B cell (primary cell): ENCODE results near the gene COPB1. TPM values are rescaled to one million over a fixed set of nuclear protein-coding genes. Genes with fewer than 3 reads are reported as not detected.

Experiments
- ATAC-seq: fragments of 200-7000 bp; cut with Tn5 transposase; one replicate; pipeline ENCODE4 v1.10.0; 2021; ENCODE audit warnings: low read depth, mild to moderate bottlenecking, moderate number of reproducible peaks, moderate library complexity
- CTCF ChIA-PET: fragments of 350-600 bp; sonication (Branson Sonifier 250); formaldehyde crosslinking; loops from one replicate; lab custom pipeline; 2021; ENCODE audit warnings: antibody characterized with exemption, inconsistent platforms; lab: Charles Lee
- POLR2A ChIA-PET: fragments of 350-600 bp; sonication (Branson Sonifier 250); formaldehyde crosslinking; loops from one replicate; lab custom pipeline; 2021; ENCODE audit warnings: antibody characterized with exemption; lab: Charles Lee
- DNase-seq: peaks from one replicate; pipeline ENCODE4 v3.0.0; 2013
- H2AFZ ChIP-seq: 2 replicates; pipeline ENCODE4 v1.6.1; 2012; ENCODE audit warnings: mild to moderate bottlenecking, low read depth, low read length; ENCODE audit not compliant: insufficient read depth, poor library complexity, severe bottlenecking
- H3K27ac ChIP-seq, 2 donors: 1 replicate in 1 of 2; 2 replicates in 1 of 2; pipeline ENCODE4 v1.5.1; 2012 to 2013; ENCODE audit warnings: low read length in 2 of 2, mild to moderate bottlenecking in 2 of 2, moderate library complexity in 1 of 2
- H3K27me3 ChIP-seq, 4 experiments: fragments of 200-600 bp in 1 of 4; sonication (generic) in 1 of 4; replicated peaks in 1 of 4; 1 replicate in 2 of 4; 2 replicates in 2 of 4; pipeline versions ENCODE4 v1.6.1 to v1.7.0; 2013 to 2016; ENCODE audit warnings: low read length in 3 of 4, mild to moderate bottlenecking in 2 of 4, mixed read lengths in 1 of 4, moderate library complexity in 1 of 4; ENCODE audit not compliant: insufficient read depth in 4 of 4, control insufficient read depth in 3 of 4; ENCODE audit errors: control extremely low read depth in 1 of 4
- H3K36me3 ChIP-seq, 2 experiments: replicated peaks in 1 of 2; 1 replicate in 1 of 2; 2 replicates in 1 of 2; pipeline versions ENCODE4 v1.6.1 to v1.7.1; 2013; ENCODE audit warnings: low read length in 1 of 2; ENCODE audit not compliant: insufficient read depth in 2 of 2, control insufficient read depth in 1 of 2; ENCODE audit errors: control extremely low read depth in 1 of 2, extremely low read depth in 1 of 2
- H3K4me1 ChIP-seq, 2 donors: fragments of 200-600 bp in 1 of 2; sonication (generic) in 1 of 2; 1 replicate in 1 of 2; 2 replicates in 1 of 2; pipeline versions ENCODE4 v1.5.1 to v1.6.1; 2013 to 2017; ENCODE audit warnings: low read length in 2 of 2; ENCODE audit not compliant: control insufficient read depth in 2 of 2, insufficient read depth in 2 of 2
- H3K4me2 ChIP-seq: replicated peaks from 2 replicates; pipeline ENCODE3; 2012; ENCODE audit warnings: mild to moderate bottlenecking, low read depth, low read length; ENCODE audit not compliant: poor library complexity, severe bottlenecking
- H3K4me3 ChIP-seq, 5 experiments: fragments of 200-600 bp in 1 of 5; sonication (generic) in 1 of 5; 1 replicate in 3 of 5; 2 replicates in 2 of 5; pipeline versions ENCODE4 v1.5.1 to v1.7.0; 2011 to 2016; ENCODE audit warnings: low read length in 4 of 5, mild to moderate bottlenecking in 4 of 5, low read depth in 2 of 5, control low read depth in 1 of 5, moderate library complexity in 1 of 5; ENCODE audit not compliant: insufficient read depth in 1 of 5; ENCODE audit errors: control extremely low read depth in 1 of 5, extremely low read depth in 1 of 5
- H3K79me2 ChIP-seq: fragments of 200-600 bp; sonication (generic); one replicate; pipeline ENCODE4 v1.6.0; 2016; ENCODE audit warnings: low read length; ENCODE audit not compliant: control insufficient read depth, insufficient read depth
- H3K9ac ChIP-seq: fragments of 200-600 bp; sonication (generic); 2 replicates; pipeline ENCODE4 v1.6.1; 2017; ENCODE audit warnings: mild to moderate bottlenecking, low read length, moderate library complexity
- H3K9me3 ChIP-seq, 3 donors: one replicate each; pipeline versions ENCODE4 v1.6.1 to v1.7.1; 2013; ENCODE audit warnings: low read length in 2 of 3; ENCODE audit not compliant: control insufficient read depth in 2 of 3, insufficient read depth in 1 of 3; ENCODE audit errors: control extremely low read depth in 1 of 3
- H4K20me1 ChIP-seq: 2 replicates; pipeline ENCODE4 v1.6.0; 2012; ENCODE audit warnings: mild to moderate bottlenecking, low read length; ENCODE audit not compliant: insufficient read depth, control insufficient read depth, poor library complexity, severe bottlenecking
- H3K27ac Mint-ChIP-seq: one replicate; pipeline ENCODE4 v1.8.0; 2021; ENCODE audit warnings: mixed read lengths
- H3K27me3 Mint-ChIP-seq: one replicate; pipeline ENCODE4 v1.8.0; 2021; ENCODE audit warnings: mixed read lengths
- H3K4me1 Mint-ChIP-seq: one replicate; pipeline ENCODE4 v1.8.0; 2021; ENCODE audit warnings: mixed read lengths
- H3K4me3 Mint-ChIP-seq: one replicate; pipeline ENCODE4 v1.8.0; 2021; ENCODE audit warnings: mixed read lengths
- H3K9me3 Mint-ChIP-seq: one replicate; pipeline ENCODE4 v1.8.0; 2022; ENCODE audit warnings: mixed read lengths; ENCODE audit not compliant: insufficient read depth
- EZH2 ChIP-seq: IDR thresholded peaks from 2 replicates; pipeline ENCODE4 v1.6.1; 2012; ENCODE audit warnings: borderline replicate concordance, low read depth, mild to moderate bottlenecking, moderate library complexity, low read length; ENCODE audit not compliant: insufficient read depth, poor library complexity, severe bottlenecking
- WGBS: methylation state at CpG from one replicate; pipeline ENCODE4 v1.1.5; 2013; ENCODE audit warnings: missing lambda C conversion rate; ENCODE audit not compliant: insufficient coverage; 5-methylcytosine and 5-hydroxymethylcytosine counted together
- intact Hi-C: fragments of 100-400 bp; cut with micrococcal nuclease; formaldehyde crosslinking; loops from one replicate; pipeline ENCODE4 v1.10.0; 2022
- polyA plus RNA-seq: library from polyadenylated mRNA; depleted of rRNA; stranded (reverse); fragments of >200 nt; gene quantifications from 2 replicates; pipeline ENCODE4 v1.2.3, GENCODE V29; 2012
- total RNA-seq, 2 donors: library from RNA; stranded (reverse); fragments of 120-200 nt in 1 of 2; gene quantifications; 1 replicate in 1 of 2; 2 replicates in 1 of 2; pipeline versions ENCODE4 v1.2.3 to v1.2.4, GENCODE V29; 2013 to 2022
- TF ChIP-seq, protein P1 (sequence below): fragments of 200-600 bp; IDR thresholded peaks from one replicate; pipeline ENCODE4 v1.8.0; 2022; ENCODE audit warnings: antibody characterized with exemption, mild to moderate bottlenecking

The COPB1 gene
- total and polyA plus RNA-seq, 2 donors (not counting 1 experiment from before 2014, with no cell fraction given): 32.0 to 80.2 TPM

- H3K27me3 Mint-ChIP-seq: peaks cover 9% of the 10 kb centered on the region
- no peak overlapping the region for H2AFZ ChIP-seq
- no peaks in the 10 kb centered on the region for H3K79me2 ChIP-seq
- no peak overlapping the region for H3K4me3 Mint-ChIP-seq
- no peaks in the 10 kb centered on the region for H3K9me3 Mint-ChIP-seq
- DNase-seq: no peak
- H3K9me3 ChIP-seq: no peaks in the 10 kb centered on the region
- POLR2A ChIA-PET: interaction anchor here (0.6 kb wide), 1 partner anchor 107 kb away, joined by 8 read pairs; no protein-coding TSS in a partner anchor
- TF ChIP-seq EZH2: no peak
- TF ChIP-seq, protein P1, sequence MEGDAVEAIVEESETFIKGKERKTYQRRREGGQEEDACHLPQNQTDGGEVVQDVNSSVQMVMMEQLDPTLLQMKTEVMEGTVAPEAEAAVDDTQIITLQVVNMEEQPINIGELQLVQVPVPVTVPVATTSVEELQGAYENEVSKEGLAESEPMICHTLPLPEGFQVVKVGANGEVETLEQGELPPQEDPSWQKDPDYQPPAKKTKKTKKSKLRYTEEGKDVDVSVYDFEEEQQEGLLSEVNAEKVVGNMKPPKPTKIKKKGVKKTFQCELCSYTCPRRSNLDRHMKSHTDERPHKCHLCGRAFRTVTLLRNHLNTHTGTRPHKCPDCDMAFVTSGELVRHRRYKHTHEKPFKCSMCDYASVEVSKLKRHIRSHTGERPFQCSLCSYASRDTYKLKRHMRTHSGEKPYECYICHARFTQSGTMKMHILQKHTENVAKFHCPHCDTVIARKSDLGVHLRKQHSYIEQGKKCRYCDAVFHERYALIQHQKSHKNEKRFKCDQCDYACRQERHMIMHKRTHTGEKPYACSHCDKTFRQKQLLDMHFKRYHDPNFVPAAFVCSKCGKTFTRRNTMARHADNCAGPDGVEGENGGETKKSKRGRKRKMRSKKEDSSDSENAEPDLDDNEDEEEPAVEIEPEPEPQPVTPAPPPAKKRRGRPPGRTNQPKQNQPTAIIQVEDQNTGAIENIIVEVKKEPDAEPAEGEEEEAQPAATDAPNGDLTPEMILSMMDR: no peak
- WGBS: 100% methylated on average over 2 of the region's 6 CpGs
- ATAC-seq: no peak
- H3K4me1 Mint-ChIP-seq: peaks cover 7% of the 10 kb centered on the region
- H4K20me1 ChIP-seq: no peaks in the 10 kb centered on the region
- H3K36me3 ChIP-seq: no peaks in the 10 kb centered on the region
- CTCF ChIA-PET: interaction anchor here (0.8 to 11.1 kb wide), 6 partner anchors 30 to 369 kb away, joined by 3 to 92 read pairs (median 6); partner anchors contain the start of genes CYP2R1 and PDE3B
- intact Hi-C loops: loop anchor here (5.0 kb wide), 5 partner anchors 39 to 539 kb away; no protein-coding TSS in a partner anchor
- H3K27me3 ChIP-seq: peaks cover 0 to 3% (median 0%) of the 10 kb centered on the region in 4 experiments
- H3K4me3 ChIP-seq: no peak overlapping the region
- H3K27ac ChIP-seq: no peak overlapping the region
- no peak overlapping the region for H3K4me2 ChIP-seq
- no peak overlapping the region for H3K9ac ChIP-seq
- no peak overlapping the region for H3K27ac Mint-ChIP-seq
- no peaks in the 10 kb centered on the region for H3K4me1 ChIP-seq
Measured at GRCh38 chr11:14538271-14538925, 38.8 kb upstream of the COPB1 start.

DNA sequence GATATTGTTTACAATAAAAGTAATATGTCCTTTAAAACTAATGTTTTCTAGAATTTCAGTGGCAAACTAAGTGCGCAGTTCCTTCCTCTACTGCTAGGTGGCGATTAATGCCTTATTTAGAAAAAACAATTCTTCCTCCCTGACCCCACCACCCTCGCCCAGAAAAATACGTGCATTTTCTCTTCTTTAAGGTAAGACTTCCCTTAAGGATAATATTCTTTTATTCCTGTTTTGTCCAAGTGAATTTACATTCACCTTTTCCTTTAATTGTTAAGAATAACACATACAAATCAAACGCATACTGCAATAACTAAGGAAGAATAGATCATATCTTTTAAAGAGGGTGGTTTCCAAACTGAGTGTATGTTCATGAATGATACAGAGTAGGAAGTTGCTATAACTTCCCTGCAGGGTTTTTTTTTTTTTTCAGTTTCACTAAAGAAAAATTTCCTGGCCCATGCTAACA lies 37.6 kb upstream of the COPB1 start:
- H2AFZ ChIP-seq: peak overlapping the region; percentile 62
- H3K36me3 ChIP-seq: no peaks in the 10 kb centered on the region
- H3K27me3 ChIP-seq: no peaks in the 10 kb centered on the region
- H3K9me3 ChIP-seq: no peaks in the 10 kb centered on the region
- no CpG with 5 or more reads among the region's 5 CpGs for WGBS
- H3K4me1 ChIP-seq: no peaks in the 10 kb centered on the region
- ATAC-seq (peak; percentile 83), DNase-seq (peak; percentile 77)
- peak overlapping the region; percentile 51 for H3K9ac ChIP-seq
- H3K4me2 ChIP-seq: peak overlapping the region; percentile 76
- TF ChIP-seq, protein P1: peak; percentile 92
- no peak for TF ChIP-seq EZH2
- H3K79me2 ChIP-seq: no peaks in the 10 kb centered on the region
- Mint-ChIP-seq H3K9me3 (no peaks in the 10 kb centered on the region), H3K27me3 (peaks cover 4% of the 10 kb centered on the region), H3K4me3 (peak overlapping the region; percentile 82), H3K27ac (no peak overlapping the region), H3K4me1 (peaks cover 7% of the 10 kb centered on the region)
- POLR2A ChIA-PET: no interaction called here
- intact Hi-C loops: loop anchor here (1.0 to 5.0 kb wide), 9 partner anchors 16 to 672 kb away; partner anchors contain the start of gene PSMA1
- H4K20me1 ChIP-seq: no peaks in the 10 kb centered on the region
- H3K4me3 ChIP-seq: peak overlapping the region in 3 of 5 experiments; percentile 8 to 58 (median 12)
- CTCF ChIA-PET: interaction anchor here (0.7 to 11.1 kb wide), 12 partner anchors 41 to 537 kb away, joined by 3 to 92 read pairs (median 4); partner anchors contain the start of gene PDE3B
- peak overlapping the region; percentile 22 to 69 for H3K27ac ChIP-seq
